HPDE6-E6E7 (cell line): ENCODE data around the gene MINDY4.

Experiments used
- DNase-seq: peaks from one replicate; pipeline ENCODE4 v3.0.0; 2011; ENCODE audit warnings: missing footprints; ENCODE audit errors: extremely low spot score

MINDY4 gene

DNA sequence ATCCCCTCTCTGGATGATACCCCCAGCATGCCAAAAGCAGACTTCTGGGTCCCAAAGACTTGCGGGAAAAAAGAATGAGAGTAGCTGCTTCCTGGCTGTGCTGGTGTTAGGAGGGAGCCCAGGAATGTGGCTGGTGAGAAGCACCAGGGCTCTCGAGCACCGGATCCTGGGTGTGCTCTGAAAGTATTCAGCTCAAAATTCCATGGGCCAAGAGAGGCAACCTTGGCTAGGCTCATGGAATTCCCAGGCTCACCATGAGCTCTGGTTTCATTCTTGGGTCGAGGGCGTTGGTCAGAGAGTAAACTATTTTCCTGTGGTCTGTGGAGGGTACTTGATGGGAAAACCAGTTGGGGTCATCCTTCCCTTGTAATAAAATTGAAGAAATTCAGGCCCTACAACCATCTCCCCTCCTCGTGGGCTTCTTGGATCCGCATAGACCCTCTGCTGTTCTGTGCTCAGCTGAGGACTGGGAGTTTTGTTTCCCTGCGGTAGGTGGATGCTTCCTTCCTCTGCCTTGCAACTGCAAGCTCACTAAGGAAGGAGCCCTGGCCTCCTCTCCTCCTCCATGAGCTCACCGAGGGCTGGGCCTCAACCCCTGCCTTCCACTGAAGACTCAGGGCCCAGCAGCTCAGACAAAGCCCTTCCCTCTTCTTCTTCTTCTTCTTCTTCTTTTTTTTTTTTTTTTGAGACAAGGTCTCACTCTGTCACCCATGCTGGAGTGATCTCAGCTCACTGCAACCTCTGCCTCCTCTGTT is 106.0 kb downstream of the MINDY4 start:
- no peak for DNase-seq

DNA sequence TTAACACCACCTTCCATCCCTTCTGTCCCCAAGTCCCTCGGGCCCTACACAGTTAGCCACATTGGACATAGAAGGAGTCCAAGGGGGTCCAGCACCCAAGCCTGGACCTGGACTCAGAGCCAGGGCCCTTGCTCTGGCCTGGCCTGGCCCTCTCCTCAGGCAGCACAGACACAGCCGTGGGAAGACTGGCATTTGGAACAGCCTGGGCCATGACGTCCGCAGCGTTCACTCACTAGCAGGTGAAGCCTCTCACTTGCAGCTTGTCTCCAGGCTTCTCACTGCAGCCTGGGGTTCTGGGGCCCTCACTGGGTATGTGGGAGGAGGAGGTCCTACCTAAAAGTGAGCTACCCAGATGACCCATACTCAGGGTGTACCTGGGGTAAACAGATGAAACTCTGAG is 106.8 kb downstream of the MINDY4 start:
- DNase-seq, result no peak

DNA sequence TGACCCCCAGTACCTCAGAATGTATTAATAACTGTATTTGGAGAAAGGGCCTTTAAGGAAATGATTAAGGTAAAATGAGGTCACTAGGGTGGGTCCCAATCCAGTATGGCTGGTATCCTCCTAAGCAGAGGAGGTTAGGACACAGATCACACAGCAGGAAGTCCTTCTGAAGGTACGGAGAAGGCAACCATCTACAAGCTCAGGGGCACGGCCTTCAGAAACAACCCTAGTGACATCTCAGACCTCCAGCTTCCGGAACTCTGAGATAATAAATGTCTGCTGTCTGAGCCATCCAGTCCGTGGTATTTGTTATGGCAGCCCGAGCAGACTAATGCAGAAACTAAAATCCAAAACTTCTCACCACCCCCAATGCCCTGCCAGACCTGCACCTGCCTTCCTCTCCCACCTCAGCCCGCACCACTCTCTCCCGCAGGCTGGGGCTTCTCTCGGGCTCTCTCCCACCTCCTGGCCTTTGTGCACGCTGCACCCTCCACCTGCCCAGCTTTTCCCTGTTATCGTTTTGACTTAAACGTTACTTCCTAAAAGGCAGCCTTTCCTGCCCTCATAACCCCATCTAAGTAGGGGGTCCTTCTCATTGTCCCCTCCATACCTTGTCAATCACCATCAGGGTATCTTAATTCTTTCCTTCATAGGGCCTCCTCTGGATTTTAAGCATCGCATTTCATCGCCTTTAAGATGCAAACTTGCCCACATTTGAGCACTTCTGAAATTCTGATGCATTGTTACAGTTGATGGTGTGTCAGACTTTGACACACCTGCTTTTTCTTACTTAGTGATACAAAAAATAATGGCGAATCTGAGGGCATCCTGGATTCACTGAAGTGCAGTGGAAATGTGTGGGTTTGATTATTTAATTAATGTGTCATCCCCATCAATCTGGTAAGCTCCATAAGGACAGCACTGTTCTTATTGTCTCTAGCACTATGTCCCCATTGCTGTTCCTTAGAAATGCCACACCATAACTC is 108.2 kb downstream of the MINDY4 start:
- no peak for DNase-seq

- no peak for DNase-seq
Observed at GRCh38 chr7:30880125-30880720, 109.0 kb downstream of the MINDY4 start.

DNA sequence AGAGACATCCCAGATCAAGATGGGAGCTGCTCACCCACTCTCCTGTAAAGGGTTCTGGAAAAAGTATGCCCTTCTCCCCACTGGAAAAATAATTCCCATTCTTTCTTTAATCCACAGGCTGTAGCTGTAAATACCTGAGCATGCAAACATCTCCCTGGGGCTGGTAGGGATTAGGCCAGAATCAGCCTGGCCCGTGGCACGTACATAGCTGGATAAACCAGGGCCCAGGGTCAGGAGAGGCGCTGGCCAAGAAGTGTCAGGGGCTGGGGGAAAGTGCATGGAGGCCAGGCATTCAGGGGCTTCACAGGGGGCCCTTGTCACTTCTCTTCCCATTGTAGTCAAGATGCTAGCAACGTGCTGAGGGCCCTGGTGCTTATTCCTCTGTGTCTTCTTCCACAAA is 109.7 kb downstream of the MINDY4 start:
- DNase-seq, result no peak

DNA sequence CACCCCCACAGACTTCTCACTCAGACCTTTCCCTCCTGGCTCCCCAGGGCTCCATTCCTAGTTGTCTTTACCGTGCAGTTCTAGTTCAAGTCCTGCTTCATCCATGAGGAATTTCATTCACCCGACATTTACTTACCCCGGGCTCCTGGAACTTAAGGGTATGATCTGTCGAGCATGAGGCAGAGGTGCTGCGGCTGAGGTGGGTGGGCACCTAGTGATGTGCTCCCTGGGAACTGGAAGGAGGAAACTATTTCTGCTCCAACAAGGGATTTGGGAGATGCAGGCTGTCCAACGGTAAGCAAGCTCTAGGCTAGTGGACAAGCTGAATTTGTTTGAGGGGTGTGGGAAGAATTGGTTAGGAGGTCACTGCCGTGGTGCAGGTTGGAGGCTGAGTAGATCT is 110.2 kb downstream of the MINDY4 start:
- DNase-seq, result no peak

GRCh38 chr7:30884881-30885280 is 113.7 kb downstream of the MINDY4 start:
- no peak for DNase-seq

- no peak for DNase-seq
Observed at GRCh38 chr7:30886608-30887011, 115.4 kb downstream of the MINDY4 start.

DNA sequence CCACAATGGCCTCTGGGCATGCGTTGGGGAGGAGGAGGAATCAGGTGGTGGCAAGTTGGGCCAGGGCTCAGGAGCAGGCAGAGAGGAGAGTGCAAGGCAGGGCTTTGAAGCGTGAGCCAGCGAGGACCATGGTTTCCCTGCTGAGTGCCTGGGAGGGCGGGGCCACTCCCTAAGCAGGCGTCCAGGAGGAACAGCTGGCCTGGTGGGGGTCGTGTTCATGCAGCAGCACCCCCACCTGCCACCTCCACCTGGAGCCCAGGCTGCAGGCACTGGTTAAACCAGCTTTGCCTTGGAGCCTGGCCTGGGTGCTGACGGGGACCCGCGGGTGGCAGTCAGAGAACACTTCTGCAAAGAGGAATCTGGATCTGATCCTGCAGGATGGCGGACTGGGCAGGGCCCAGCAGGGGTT is 116.3 kb downstream of the MINDY4 start:
- no peak for DNase-seq

GRCh38 chr7:30888747-30889146 is 117.5 kb downstream of the MINDY4 start:
- peak; percentile 22 for DNase-seq

GRCh38 chr7:30890226-30890625 is 119.0 kb downstream of the MINDY4 start:
- no peak for DNase-seq

GRCh38 chr7:30893357-30893756 is 122.1 kb downstream of the MINDY4 start:
- DNase-seq, result no peak

DNA sequence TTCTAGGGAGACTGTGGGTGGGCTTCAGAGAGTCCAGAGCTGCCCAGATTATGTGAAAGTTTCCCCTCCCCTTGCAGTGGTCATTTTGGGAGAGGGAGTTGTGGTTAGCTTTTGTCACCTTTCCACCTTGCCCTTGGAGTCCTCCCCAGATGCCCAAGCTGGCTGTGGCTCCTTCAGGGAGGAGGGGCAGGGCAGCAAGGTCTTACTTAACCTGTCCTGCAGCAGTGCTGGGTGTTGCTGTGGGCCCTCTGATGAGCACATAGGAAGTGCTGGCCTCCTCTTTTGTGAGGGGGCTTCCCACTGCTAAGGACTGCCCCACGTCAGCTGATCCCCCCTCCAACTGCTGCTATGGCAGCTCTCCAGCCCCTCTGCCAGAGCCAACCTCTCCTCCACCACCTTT is 122.8 kb downstream of the MINDY4 start:
- no peak for DNase-seq

DNA sequence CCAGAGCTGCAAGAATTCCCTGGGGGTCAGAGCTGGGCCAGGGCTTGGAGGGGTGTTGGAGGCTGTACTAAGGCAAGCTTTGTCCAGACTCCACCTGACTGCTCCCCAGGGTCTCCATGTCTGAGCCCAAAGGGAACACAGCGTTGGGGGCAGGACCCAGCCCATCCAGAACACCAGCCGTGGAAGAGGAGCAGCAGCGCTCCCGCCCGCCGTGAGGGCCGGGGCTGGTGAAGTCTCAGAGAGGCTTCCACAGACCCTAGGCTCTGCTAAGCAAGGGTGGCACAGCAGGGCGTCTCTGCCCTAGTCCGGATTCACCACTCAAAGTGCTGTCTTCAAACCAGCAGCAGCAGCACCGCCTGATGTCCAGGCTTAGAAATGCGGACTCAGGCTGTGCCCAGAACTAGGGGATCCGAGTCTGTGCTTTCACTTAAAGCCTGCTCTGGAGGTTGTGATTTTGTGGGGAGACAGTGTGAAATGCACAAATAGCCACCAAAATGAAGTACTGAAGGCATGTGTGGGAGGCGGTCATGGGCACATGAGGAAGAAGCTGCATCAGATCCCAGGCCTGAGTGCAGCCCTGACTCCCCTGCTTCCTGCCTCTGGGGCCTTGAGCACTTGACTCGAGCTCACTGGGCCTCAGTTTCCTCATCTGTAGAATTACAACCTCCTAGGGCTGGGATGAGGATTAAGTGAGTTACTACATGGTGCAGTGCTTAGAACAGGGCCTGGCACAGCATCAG is 123.8 kb downstream of the MINDY4 start:
- no peak for DNase-seq

DNA sequence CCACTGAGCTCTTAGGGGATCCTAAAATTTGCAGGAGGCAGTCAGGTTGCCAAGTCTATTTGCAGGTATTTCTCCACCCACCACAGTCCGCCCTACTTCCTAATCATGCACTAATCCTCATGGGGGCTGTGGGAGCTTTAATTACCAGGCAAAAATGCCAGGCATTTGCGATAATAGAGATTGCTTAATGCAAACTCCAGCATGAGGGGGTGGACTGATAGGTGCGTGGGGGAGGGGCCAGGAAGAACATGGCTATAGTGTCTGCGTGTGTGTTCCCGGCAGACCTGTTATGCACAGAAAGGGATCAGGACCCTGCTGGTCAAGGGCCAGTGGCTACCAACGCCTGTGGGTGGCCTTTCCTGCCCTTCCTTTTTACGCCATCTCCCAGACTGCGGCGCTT is 124.8 kb downstream of the MINDY4 start:
- DNase-seq, result no peak

DNA sequence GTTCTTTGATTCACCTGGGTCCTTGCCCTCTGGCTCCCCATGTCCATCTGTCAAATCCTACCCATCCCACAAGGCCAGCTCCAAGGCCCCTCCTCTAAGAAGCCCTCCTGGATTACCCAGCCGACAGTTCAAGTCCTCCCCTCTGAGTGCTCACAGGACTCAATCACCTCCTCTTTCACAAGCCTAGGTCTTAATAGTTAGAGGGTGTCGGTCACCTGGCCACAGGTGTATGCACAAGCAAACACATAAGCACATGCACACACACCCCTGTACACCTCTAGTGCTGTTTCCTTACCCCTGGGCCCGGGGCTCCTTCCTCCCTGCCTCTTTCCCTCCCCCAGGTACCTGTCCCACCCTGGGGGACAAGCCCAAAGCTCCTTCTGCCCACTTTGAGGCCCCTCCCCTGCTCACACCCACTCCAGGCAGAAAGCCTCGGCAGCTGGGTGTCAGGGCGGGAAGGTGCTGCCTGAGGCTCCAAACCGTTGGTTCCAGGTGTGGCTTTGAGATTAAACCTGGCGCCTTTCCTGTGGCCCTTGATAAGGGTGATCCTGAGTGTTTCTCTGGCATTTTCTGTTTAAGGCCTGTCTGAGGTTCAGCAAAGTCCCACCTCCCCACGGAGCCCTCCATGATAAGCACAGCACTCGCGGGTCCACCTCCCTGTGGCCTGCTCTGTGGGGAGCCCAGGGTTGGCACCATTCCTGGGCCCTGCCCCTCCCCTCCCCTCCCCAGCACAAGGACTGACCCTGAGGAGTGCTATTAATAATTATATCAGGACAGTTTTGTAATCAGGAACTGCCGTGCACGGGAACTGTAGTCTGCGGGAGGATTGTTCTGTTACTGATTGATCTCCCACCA is 125.8 kb downstream of the MINDY4 start:
- no peak for DNase-seq

- no peak for DNase-seq
Observed at GRCh38 chr7:30897770-30898169, 126.6 kb downstream of the MINDY4 start.

GRCh38 chr7:30898411-30898810 is 127.2 kb downstream of the MINDY4 start:
- DNase-seq, result no peak

- no peak for DNase-seq
Observed at GRCh38 chr7:30899066-30899465, 127.8 kb downstream of the MINDY4 start.

DNA sequence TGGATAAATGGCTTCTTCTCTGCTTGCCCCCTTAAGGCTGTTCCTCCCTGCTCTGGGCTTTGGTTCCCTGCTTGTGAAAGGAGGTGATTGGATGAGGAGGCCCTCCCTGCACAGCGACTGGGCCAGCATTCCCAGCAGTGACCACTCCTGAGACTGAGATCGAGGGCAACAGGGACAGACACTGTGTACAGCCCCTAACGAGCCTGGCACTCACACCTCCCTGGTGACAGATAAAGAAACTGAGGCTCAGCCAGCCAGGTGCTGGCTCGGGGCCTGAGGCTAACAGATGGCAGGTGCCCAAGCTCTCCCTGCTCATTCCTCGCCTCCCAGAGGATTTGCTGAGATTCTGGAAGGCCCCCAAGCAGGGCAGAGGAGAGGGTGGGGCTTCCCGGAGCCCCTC is 128.4 kb downstream of the MINDY4 start:
- DNase-seq, result no peak

- no peak for DNase-seq
Observed at GRCh38 chr7:30900053-30900452, 128.8 kb downstream of the MINDY4 start.
